ENCODE measurements around the gene TULP3. TPM values are rescaled to one million over a fixed set of nuclear protein-coding genes. Genes with fewer than 3 reads are reported as not detected.

The TULP3 gene
- total RNA-seq, 1 experiment from 2014 or later = 54.6 TPM

DNA sequence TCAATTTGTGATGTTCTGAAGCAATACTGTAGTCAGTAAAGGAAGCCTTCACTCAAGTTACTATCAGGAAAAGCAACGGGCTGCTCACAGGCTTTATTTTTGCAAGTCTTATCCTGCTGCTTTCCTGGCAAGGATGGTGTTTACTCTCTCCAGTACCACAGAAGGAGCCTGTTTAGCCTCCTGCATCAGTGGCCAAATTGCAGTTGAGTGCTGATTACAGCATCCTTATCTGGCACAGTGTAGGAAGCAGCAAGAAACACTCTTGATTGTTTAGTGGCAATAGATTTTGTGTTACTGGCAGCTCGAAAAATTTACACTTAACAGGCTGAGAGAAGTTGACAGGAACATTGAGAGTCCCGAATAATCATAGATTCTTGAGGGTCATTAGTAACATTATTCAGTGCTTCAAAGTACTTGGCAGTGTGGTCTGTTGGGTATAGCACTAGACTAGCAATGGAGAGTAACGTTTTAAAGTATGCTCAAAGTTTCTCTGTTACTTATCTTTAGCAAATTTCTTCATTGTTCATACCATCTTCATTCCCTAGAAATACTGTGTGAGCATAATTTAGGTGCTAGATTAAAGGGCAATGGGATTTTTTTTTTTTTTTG is 11.7 kb downstream of the TULP3 start:
- no peaks in the 10 kb centered on the region for H3K36me3 ChIP-seq (ENCODE audit: low read depth)
- no peak for TF ChIP-seq EZH2 (IDR thresholded peaks at IDR 0.05; ENCODE audit: low read depth)
- TF ChIP-seq, protein P1, sequence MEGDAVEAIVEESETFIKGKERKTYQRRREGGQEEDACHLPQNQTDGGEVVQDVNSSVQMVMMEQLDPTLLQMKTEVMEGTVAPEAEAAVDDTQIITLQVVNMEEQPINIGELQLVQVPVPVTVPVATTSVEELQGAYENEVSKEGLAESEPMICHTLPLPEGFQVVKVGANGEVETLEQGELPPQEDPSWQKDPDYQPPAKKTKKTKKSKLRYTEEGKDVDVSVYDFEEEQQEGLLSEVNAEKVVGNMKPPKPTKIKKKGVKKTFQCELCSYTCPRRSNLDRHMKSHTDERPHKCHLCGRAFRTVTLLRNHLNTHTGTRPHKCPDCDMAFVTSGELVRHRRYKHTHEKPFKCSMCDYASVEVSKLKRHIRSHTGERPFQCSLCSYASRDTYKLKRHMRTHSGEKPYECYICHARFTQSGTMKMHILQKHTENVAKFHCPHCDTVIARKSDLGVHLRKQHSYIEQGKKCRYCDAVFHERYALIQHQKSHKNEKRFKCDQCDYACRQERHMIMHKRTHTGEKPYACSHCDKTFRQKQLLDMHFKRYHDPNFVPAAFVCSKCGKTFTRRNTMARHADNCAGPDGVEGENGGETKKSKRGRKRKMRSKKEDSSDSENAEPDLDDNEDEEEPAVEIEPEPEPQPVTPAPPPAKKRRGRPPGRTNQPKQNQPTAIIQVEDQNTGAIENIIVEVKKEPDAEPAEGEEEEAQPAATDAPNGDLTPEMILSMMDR (conservative IDR thresholded peaks at IDR 0.05) = no peak
- H3K4me3 ChIP-seq = no peak overlapping the region
- ChIA-PET CTCF (no interaction called here), POLR2A (ENCODE audit: unreplicated experiment) (no interaction called here)
- no peak overlapping the region for H3K4me2 ChIP-seq
- H3F3A ChIP-seq (ENCODE audit: insufficient read depth, low read depth) = peaks cover under 1% of the 10 kb centered on the region; the same call in 1 of the 2 replicates
- no peak overlapping the region for H3K27ac ChIP-seq
- no peak overlapping the region for H2AFZ ChIP-seq
- no peaks in the 10 kb centered on the region for H3K27me3 ChIP-seq (ENCODE audit: insufficient read depth, low read depth)
- no peaks in the 10 kb centered on the region for H3K4me1 ChIP-seq (replicated peaks; ENCODE audit: insufficient read depth)
- H3K9me2 ChIP-seq (ENCODE audit: insufficient read depth) = no peaks in the 10 kb centered on the region
- H3K79me2 ChIP-seq (ENCODE audit: low read depth) = peaks cover 38% of the 10 kb centered on the region
- intact Hi-C loops (cut with micrococcal nuclease; ENCODE audit: unreplicated experiment) = no loop called here
- no peaks in the 10 kb centered on the region for H3K9me3 ChIP-seq (ENCODE audit: insufficient read depth, low read depth)
- H4K20me1 ChIP-seq (ENCODE audit: insufficient read depth) = peaks cover 30% of the 10 kb centered on the region
- DNase-seq = no peak
- BruUV-seq (replicated peaks) = no TSS peak

DNA sequence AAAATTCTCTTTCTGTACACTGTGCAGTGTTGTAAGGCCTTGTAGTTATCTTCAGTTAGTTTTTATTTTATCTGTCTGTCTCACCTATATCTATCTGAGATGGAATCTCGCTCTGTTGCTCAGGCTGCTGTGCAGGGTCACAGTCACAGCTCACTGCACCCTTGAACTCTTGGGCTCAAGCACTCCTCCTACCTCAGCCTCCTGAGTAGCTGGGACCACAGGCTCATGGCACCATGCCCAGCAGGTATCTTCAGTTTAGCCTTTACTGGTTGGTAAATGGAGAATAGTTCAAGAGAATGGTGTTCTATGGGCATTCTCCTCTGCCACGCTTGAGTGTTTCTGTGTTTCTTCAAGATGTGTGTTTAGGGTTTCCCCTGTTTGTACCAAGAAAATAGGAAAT is 13.6 kb downstream of the TULP3 start:
- Histone ChIP-seq H3F3A (ENCODE audit: insufficient read depth, low read depth) (peaks cover 11% of the 10 kb centered on the region; the same call in 1 of the 2 replicates), H3K4me1 (replicated peaks; ENCODE audit: insufficient read depth) (0 out of 2 replicates have a peak, but pooled peaks cover 4% of the 10 kb centered on the region), H3K27me3 (ENCODE audit: insufficient read depth, low read depth) (no peaks in the 10 kb centered on the region), H3K79me2 (ENCODE audit: low read depth) (peaks cover 30% of the 10 kb centered on the region), H3K9me3 (ENCODE audit: insufficient read depth, low read depth) (no peaks in the 10 kb centered on the region), H3K9me2 (ENCODE audit: insufficient read depth) (no peaks in the 10 kb centered on the region), H2AFZ (no peak overlapping the region), H3K36me3 (ENCODE audit: low read depth) (peaks cover 3% of the 10 kb centered on the region; the same call in 1 of the 2 replicates), H3K27ac (no peak overlapping the region), H3K4me3 (no peak overlapping the region), H4K20me1 (ENCODE audit: insufficient read depth) (peaks cover 40% of the 10 kb centered on the region), H3K4me2 (no peak overlapping the region)
- ChIA-PET CTCF (no interaction called here), POLR2A (ENCODE audit: unreplicated experiment) (no interaction called here)
- no TSS peak for BruUV-seq (replicated peaks)
- no peak for DNase-seq
- no peak for TF ChIP-seq EZH2 (IDR thresholded peaks at IDR 0.05; ENCODE audit: low read depth)
- intact Hi-C loops (cut with micrococcal nuclease; ENCODE audit: unreplicated experiment) = no loop called here

DNA sequence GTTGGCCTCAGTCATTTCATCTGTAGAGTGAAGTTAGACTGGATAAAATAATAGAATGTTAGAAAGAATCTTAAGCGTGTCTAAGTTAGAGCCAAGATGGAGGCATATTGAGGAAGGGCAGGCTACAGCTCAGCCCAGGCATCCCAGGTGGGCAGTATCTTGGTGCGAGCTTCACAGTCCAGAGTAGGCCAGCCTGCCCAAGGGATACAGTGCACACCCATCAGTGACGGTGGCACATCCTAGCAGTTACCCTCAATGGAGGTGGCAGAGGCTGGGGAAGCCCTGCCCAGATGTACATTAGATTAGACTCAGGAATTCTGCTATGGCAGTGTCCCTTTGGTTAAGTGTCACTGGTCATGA is 21.5 kb downstream of the TULP3 start:
- POLR2A ChIA-PET (ENCODE audit: unreplicated experiment) = no interaction called here
- CTCF ChIA-PET = no interaction called here

More for the DNA sequence above, 21.5 kb downstream of the TULP3 start:
- DNase-seq = no peak
- TF ChIP-seq, protein P1 (conservative IDR thresholded peaks at IDR 0.05) = no peak
- no peak for TF ChIP-seq EZH2 (IDR thresholded peaks at IDR 0.05; ENCODE audit: low read depth)
- no peak overlapping the region for H2AFZ ChIP-seq
- H3K4me2 ChIP-seq = no peak overlapping the region
- H3K27me3 ChIP-seq (ENCODE audit: insufficient read depth, low read depth) = no peaks in the 10 kb centered on the region
- 0 out of 2 replicates have a peak, but pooled peaks cover 10% of the 10 kb centered on the region for H4K20me1 ChIP-seq (ENCODE audit: insufficient read depth)
- BruUV-seq (replicated peaks) = no TSS peak
- no peak overlapping the region for H3K27ac ChIP-seq
- peaks cover 11% of the 10 kb centered on the region for H3F3A ChIP-seq (ENCODE audit: insufficient read depth, low read depth)
- intact Hi-C loops (cut with micrococcal nuclease; ENCODE audit: unreplicated experiment) = no loop called here
- no peaks in the 10 kb centered on the region for H3K9me3 ChIP-seq (ENCODE audit: insufficient read depth, low read depth)
- no peaks in the 10 kb centered on the region for H3K9me2 ChIP-seq (ENCODE audit: insufficient read depth)
- peaks cover 8% of the 10 kb centered on the region for H3K36me3 ChIP-seq (ENCODE audit: low read depth)
- 0 out of 2 replicates have a peak, but pooled peaks cover 3% of the 10 kb centered on the region for H3K79me2 ChIP-seq (ENCODE audit: low read depth)
- 0 out of 2 replicates have a peak, but pooled peaks cover 4% of the 10 kb centered on the region for H3K4me1 ChIP-seq (replicated peaks; ENCODE audit: insufficient read depth)
- no peak overlapping the region for H3K4me3 ChIP-seq

Measured in PC-9 (cell line).